ENCODE data around the gene SLF1. TPM values are rescaled to one million over a fixed set of nuclear protein-coding genes. Genes with fewer than 3 reads are reported as not detected.

Gene SLF1
- total and polyA plus RNA-seq, 2 experiments from 2014 or later: 36.3 to 43.8 TPM

DNA sequence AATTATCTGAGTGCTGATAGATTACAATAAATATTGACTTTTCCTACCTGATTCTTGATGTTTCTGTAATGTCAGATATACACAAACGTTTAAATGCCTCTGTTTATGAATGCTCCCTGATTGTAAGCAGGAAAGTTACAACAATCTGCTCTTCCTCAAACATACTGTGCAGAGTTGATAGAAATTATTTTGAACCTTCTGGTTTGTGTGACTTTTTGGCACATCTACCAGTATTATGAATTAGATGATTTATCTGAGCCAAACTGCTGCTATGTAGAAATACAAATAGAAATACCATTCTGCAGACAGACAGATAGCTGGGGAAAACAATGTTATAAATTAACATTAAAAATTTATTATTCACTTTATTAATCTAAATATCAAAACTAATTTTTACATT lies 113.0 kb downstream of the SLF1 start:
- peaks cover 2% of the 10 kb centered on the region for H3K27me3 Mint-ChIP-seq (ENCODE audit: insufficient read depth, low read depth, poor library complexity)
- Histone ChIP-seq H3K4me2 (no peak overlapping the region), H3K79me2 (replicated peaks; ENCODE audit: insufficient read depth) (no peaks in the 10 kb centered on the region), H4K20me1 (replicated peaks; ENCODE audit: insufficient read depth) (no peaks in the 10 kb centered on the region), H3K36me3 (ENCODE audit: insufficient read depth) (no peaks in the 10 kb centered on the region), H3K9me2 (ENCODE audit: insufficient read depth) (no peaks in the 10 kb centered on the region), H3K4me1 (ENCODE audit: insufficient read depth) (no peaks in the 10 kb centered on the region), H3F3A (replicated peaks; ENCODE audit: low read depth) (no peaks in the 10 kb centered on the region), H2AFZ (no peak overlapping the region), H3K27me3 (ENCODE audit: insufficient read depth) (no peaks in the 10 kb centered on the region), H3K27ac (ENCODE audit: low read depth) (no peak overlapping the region), H3K4me3 (no peak overlapping the region)
- no peaks in the 10 kb centered on the region for H3K4me1 Mint-ChIP-seq
- TF ChIP-seq ZNF331 (CRISPR knock-in tag; IDR thresholded peaks at IDR 0.05; ENCODE audit: low read depth) (no peak), STAT1 (IDR thresholded peaks at IDR 0.05; ENCODE audit: unreplicated experiment) (no peak), NANOG (IDR thresholded peaks at IDR 0.05; ENCODE audit: borderline replicate concordance) (no peak), POLR2AphosphoS5 (IDR thresholded peaks at IDR 0.05; ENCODE audit: low read depth) (no peak)
- TF ChIP-seq, protein P1, sequence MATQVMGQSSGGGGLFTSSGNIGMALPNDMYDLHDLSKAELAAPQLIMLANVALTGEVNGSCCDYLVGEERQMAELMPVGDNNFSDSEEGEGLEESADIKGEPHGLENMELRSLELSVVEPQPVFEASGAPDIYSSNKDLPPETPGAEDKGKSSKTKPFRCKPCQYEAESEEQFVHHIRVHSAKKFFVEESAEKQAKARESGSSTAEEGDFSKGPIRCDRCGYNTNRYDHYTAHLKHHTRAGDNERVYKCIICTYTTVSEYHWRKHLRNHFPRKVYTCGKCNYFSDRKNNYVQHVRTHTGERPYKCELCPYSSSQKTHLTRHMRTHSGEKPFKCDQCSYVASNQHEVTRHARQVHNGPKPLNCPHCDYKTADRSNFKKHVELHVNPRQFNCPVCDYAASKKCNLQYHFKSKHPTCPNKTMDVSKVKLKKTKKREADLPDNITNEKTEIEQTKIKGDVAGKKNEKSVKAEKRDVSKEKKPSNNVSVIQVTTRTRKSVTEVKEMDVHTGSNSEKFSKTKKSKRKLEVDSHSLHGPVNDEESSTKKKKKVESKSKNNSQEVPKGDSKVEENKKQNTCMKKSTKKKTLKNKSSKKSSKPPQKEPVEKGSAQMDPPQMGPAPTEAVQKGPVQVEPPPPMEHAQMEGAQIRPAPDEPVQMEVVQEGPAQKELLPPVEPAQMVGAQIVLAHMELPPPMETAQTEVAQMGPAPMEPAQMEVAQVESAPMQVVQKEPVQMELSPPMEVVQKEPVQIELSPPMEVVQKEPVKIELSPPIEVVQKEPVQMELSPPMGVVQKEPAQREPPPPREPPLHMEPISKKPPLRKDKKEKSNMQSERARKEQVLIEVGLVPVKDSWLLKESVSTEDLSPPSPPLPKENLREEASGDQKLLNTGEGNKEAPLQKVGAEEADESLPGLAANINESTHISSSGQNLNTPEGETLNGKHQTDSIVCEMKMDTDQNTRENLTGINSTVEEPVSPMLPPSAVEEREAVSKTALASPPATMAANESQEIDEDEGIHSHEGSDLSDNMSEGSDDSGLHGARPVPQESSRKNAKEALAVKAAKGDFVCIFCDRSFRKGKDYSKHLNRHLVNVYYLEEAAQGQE (IDR thresholded peaks at IDR 0.05; ENCODE audit: unreplicated experiment): no peak
- TF ChIP-seq, protein P2, sequence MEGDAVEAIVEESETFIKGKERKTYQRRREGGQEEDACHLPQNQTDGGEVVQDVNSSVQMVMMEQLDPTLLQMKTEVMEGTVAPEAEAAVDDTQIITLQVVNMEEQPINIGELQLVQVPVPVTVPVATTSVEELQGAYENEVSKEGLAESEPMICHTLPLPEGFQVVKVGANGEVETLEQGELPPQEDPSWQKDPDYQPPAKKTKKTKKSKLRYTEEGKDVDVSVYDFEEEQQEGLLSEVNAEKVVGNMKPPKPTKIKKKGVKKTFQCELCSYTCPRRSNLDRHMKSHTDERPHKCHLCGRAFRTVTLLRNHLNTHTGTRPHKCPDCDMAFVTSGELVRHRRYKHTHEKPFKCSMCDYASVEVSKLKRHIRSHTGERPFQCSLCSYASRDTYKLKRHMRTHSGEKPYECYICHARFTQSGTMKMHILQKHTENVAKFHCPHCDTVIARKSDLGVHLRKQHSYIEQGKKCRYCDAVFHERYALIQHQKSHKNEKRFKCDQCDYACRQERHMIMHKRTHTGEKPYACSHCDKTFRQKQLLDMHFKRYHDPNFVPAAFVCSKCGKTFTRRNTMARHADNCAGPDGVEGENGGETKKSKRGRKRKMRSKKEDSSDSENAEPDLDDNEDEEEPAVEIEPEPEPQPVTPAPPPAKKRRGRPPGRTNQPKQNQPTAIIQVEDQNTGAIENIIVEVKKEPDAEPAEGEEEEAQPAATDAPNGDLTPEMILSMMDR (conservative IDR thresholded peaks at IDR 0.05; ENCODE audit: low read depth in 2 of 2): no peak
- no peaks in the 10 kb centered on the region for H3K36me3 Mint-ChIP-seq (ENCODE audit: low read depth)
- DNase-seq (ENCODE audit: low spot score) (no peak), ATAC-seq (no peak)
- H3K9me3 Mint-ChIP-seq: no peaks in the 10 kb centered on the region
- no peak overlapping the region for H3K4me3 Mint-ChIP-seq
- no peak overlapping the region for H3K27ac Mint-ChIP-seq

DNA sequence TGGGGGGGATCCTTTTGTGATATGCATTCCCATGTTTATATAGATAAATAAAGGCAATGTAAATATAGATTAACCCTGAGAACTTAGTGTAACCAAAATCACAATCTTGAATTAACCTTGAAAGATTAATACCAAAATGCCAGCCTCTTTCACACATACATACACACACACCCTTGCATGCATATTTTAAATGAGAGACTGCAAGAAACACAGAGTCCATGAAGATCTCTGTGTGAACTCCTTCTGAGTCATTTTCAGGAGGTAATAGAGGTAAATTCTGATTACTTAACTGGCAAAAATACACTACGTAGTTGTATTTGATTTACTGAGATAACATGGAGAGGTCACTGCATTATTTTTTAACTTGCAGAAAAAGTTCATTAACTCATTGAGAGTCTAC lies 118.0 kb downstream of the SLF1 start:
- H3K27me3 ChIP-seq (ENCODE audit: insufficient read depth): no peaks in the 10 kb centered on the region
- H3K4me3 Mint-ChIP-seq: no peak overlapping the region
- H4K20me1 ChIP-seq (replicated peaks; ENCODE audit: insufficient read depth): no peaks in the 10 kb centered on the region
- H3K4me1 ChIP-seq (ENCODE audit: insufficient read depth): peaks cover 13% of the 10 kb centered on the region
- H3F3A ChIP-seq (replicated peaks; ENCODE audit: low read depth): no peaks in the 10 kb centered on the region
- H3K4me2 ChIP-seq: no peak overlapping the region
- H3K27ac ChIP-seq (ENCODE audit: low read depth): no peak overlapping the region
- no peaks in the 10 kb centered on the region for H3K9me2 ChIP-seq (ENCODE audit: insufficient read depth)
- H3K79me2 ChIP-seq (replicated peaks; ENCODE audit: insufficient read depth): no peaks in the 10 kb centered on the region
- H3K9me3 Mint-ChIP-seq: no peaks in the 10 kb centered on the region; the same call in 2 of the 3 replicates
- ATAC-seq (no peak), DNase-seq (ENCODE audit: low spot score) (no peak)
- no peak overlapping the region for H3K27ac Mint-ChIP-seq
- peaks cover 4% of the 10 kb centered on the region for H3K27me3 Mint-ChIP-seq (ENCODE audit: insufficient read depth, low read depth, poor library complexity)
- no peaks in the 10 kb centered on the region for H3K36me3 Mint-ChIP-seq (ENCODE audit: low read depth)
- TF ChIP-seq, protein P3, sequence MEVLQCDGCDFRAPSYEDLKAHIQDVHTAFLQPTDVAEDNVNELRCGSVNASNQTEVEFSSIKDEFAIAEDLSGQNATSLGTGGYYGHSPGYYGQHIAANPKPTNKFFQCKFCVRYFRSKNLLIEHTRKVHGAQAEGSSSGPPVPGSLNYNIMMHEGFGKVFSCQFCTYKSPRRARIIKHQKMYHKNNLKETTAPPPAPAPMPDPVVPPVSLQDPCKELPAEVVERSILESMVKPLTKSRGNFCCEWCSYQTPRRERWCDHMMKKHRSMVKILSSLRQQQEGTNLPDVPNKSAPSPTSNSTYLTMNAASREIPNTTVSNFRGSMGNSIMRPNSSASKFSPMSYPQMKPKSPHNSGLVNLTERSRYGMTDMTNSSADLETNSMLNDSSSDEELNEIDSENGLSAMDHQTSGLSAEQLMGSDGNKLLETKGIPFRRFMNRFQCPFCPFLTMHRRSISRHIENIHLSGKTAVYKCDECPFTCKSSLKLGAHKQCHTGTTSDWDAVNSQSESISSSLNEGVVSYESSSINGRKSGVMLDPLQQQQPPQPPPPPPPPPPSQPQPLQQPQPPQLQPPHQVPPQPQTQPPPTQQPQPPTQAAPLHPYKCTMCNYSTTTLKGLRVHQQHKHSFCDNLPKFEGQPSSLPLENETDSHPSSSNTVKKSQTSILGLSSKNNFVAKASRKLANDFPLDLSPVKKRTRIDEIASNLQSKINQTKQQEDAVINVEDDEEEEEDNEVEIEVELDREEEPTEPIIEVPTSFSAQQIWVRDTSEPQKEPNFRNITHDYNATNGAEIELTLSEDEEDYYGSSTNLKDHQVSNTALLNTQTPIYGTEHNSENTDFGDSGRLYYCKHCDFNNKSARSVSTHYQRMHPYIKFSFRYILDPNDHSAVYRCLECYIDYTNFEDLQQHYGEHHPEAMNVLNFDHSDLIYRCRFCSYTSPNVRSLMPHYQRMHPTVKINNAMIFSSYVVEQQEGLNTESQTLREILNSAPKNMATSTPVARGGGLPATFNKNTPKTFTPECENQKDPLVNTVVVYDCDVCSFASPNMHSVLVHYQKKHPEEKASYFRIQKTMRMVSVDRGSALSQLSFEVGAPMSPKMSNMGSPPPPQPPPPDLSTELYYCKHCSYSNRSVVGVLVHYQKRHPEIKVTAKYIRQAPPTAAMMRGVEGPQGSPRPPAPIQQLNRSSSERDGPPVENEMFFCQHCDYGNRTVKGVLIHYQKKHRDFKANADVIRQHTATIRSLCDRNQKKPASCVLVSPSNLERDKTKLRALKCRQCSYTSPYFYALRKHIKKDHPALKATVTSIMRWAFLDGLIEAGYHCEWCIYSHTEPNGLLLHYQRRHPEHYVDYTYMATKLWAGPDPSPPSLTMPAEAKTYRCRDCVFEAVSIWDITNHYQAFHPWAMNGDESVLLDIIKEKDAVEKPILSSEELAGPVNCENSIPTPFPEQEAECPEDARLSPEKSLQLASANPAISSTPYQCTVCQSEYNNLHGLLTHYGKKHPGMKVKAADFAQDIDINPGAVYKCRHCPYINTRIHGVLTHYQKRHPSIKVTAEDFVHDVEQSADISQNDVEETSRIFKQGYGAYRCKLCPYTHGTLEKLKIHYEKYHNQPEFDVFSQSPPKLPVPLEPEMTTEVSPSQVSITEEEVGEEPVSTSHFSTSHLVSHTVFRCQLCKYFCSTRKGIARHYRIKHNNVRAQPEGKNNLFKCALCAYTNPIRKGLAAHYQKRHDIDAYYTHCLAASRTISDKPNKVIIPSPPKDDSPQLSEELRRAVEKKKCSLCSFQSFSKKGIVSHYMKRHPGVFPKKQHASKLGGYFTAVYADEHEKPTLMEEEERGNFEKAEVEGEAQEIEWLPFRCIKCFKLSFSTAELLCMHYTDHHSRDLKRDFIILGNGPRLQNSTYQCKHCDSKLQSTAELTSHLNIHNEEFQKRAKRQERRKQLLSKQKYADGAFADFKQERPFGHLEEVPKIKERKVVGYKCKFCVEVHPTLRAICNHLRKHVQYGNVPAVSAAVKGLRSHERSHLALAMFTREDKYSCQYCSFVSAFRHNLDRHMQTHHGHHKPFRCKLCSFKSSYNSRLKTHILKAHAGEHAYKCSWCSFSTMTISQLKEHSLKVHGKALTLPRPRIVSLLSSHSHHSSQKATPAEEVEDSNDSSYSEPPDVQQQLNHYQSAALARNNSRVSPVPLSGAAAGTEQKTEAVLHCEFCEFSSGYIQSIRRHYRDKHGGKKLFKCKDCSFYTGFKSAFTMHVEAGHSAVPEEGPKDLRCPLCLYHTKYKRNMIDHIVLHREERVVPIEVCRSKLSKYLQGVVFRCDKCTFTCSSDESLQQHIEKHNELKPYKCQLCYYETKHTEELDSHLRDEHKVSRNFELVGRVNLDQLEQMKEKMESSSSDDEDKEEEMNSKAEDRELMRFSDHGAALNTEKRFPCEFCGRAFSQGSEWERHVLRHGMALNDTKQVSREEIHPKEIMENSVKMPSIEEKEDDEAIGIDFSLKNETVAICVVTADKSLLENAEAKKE (CRISPR knock-in tag; IDR thresholded peaks at IDR 0.05): no peak
- TF ChIP-seq POLR2AphosphoS5 (IDR thresholded peaks at IDR 0.05; ENCODE audit: low read depth) (no peak), NANOG (IDR thresholded peaks at IDR 0.05; ENCODE audit: borderline replicate concordance) (no peak), JUNB (IDR thresholded peaks at IDR 0.05; ENCODE audit: unreplicated experiment) (no peak), STAT1 (IDR thresholded peaks at IDR 0.05; ENCODE audit: unreplicated experiment) (no peak), CREB1 (CRISPR knock-in tag; IDR thresholded peaks at IDR 0.05; ENCODE audit: low read depth) (no peak)
- TF ChIP-seq, protein P4, sequence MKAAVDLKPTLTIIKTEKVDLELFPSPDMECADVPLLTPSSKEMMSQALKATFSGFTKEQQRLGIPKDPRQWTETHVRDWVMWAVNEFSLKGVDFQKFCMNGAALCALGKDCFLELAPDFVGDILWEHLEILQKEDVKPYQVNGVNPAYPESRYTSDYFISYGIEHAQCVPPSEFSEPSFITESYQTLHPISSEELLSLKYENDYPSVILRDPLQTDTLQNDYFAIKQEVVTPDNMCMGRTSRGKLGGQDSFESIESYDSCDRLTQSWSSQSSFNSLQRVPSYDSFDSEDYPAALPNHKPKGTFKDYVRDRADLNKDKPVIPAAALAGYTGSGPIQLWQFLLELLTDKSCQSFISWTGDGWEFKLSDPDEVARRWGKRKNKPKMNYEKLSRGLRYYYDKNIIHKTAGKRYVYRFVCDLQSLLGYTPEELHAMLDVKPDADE (IDR thresholded peaks at IDR 0.05): no peak
- no peak overlapping the region for H2AFZ ChIP-seq
- peaks cover 12% of the 10 kb centered on the region for H3K4me1 Mint-ChIP-seq
- no peaks in the 10 kb centered on the region for H3K36me3 ChIP-seq (ENCODE audit: insufficient read depth)
- no peak overlapping the region for H3K4me3 ChIP-seq

Data from GM23338 (cell line).